Tibial nerve (tissue), 4 donors: Measurements from ENCODE around the gene PARD6G. TPM values are rescaled to one million over a fixed set of nuclear protein-coding genes. Genes with fewer than 3 reads are reported as not detected.

Experiments used
- DNase-seq, 2 donors: peaks; one replicate each; pipeline ENCODE4 v3.0.0-alpha.2; 2019; ENCODE audit warnings: low spot score in 2 of 2
- H3K27ac ChIP-seq, 4 donors: fragments of 200-600 bp; sonication (generic) in 3 of 4; one replicate each; pipeline ENCODE4 v1.5.1; 2017 to 2019; ENCODE audit warnings: mild to moderate bottlenecking in 1 of 4
- H3K27me3 ChIP-seq, 2 donors: fragments of 200-600 bp; sonication (generic) in 1 of 2; one replicate each; pipeline versions ENCODE4 v1.5.1 to v1.6.0; 2017 to 2019
- H3K36me3 ChIP-seq, 3 donors: fragments of 200-600 bp; sonication (generic); one replicate each; pipeline ENCODE4 v1.5.1; 2018 to 2019
- H3K4me1 ChIP-seq, 4 donors: fragments of 200-600 bp; sonication (generic) in 3 of 4; one replicate each; pipeline ENCODE4 v1.5.1; 2017 to 2019
- H3K4me3 ChIP-seq, 4 donors: fragments of 200-600 bp; sonication (generic) in 3 of 4; one replicate each; pipeline ENCODE4 v1.5.1; 2017 to 2019; ENCODE audit warnings: mild to moderate bottlenecking in 1 of 4, moderate library complexity in 1 of 4
- H3K9me3 ChIP-seq, 4 donors: fragments of 200-600 bp; sonication (generic) in 3 of 4; one replicate each; pipeline ENCODE4 v1.5.1; 2017 to 2019
- CTCF ChIP-seq, 5 experiments: fragments of 200-600 bp in 3 of 5; fragments of 450-650 bp in 2 of 5; sonication (generic) in 3 of 5; IDR thresholded peaks; one replicate each; pipeline ENCODE4 v1.5.1; 2016 to 2019; ENCODE audit warnings: antibody characterized with exemption in 5 of 5, mild to moderate bottlenecking in 3 of 5, moderate library complexity in 2 of 5
- EP300 ChIP-seq, 2 donors: sonication (generic); formaldehyde crosslinking; IDR thresholded peaks; one replicate each; pipeline ENCODE4 v1.6.1; 2017; ENCODE audit warnings: antibody characterized with exemption in 2 of 2, mild to moderate bottlenecking in 1 of 2
- POLR2A ChIP-seq, 2 donors: fragments of 450-650 bp; IDR thresholded peaks; one replicate each; pipeline ENCODE4 v1.6.1; 2017; ENCODE audit warnings: antibody characterized with exemption in 2 of 2, mild to moderate bottlenecking in 2 of 2, moderate library complexity in 2 of 2
- WGBS, 2 donors: methylation state at CpG; one replicate each; pipeline ENCODE4 v1.1.5; 2018; 5-methylcytosine and 5-hydroxymethylcytosine counted together
- total RNA-seq, 4 donors: library from RNA; depleted of rRNA; stranded (reverse); fragments of >200 nt; gene quantifications; one replicate each; pipeline ENCODE4 v1.1.0, GENCODE V29; 2016

PARD6G gene
- total RNA-seq, 4 donors from 2014 or later, result 10.2 to 10.7 (median 10.4) TPM

GRCh38 chr18:80168982-80169381, 78.3 kb downstream of the PARD6G start:
- WGBS, 2 donors, result 84 to 94% methylated on average over 8 to 11 of the region's 15 CpGs
- no peak overlapping the region for H3K4me3 ChIP-seq
- H3K9me3 ChIP-seq, result peaks cover 0 to 12% (median 1%) of the 10 kb centered on the region in 4 donors
- H3K27ac ChIP-seq, result no peak overlapping the region
- no peaks in the 10 kb centered on the region for H3K27me3 ChIP-seq
- TF ChIP-seq EP300 (IDR thresholded peaks at IDR 0.05) (no peak), POLR2A (IDR thresholded peaks at IDR 0.05) (no peak), CTCF (IDR thresholded peaks at IDR 0.05) (no peak)
- no peak for DNase-seq
- H3K4me1 ChIP-seq, result peaks cover 0 to 14% (median 0%) of the 10 kb centered on the region in 4 donors
- H3K36me3 ChIP-seq, result no peaks in the 10 kb centered on the region

DNA sequence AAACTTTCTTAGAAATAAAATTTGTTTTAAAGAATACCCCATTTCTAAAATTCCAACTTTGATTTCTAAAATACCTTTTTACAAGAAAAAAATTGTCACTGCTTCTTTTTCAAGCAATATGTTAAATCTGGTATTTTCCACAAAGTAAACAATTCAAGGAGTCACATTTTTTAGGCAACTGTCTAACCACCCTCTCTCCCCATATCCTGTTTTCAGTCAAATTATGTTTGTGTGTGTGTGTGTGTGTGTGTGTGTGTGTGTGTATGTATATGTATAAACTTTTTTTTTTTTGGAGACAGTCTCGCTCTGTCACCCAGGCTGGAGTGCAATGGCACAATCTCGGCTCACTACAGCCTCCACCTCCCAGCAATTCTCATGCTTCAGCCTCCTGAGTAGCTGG, 79.0 kb downstream of the PARD6G start:
- Histone ChIP-seq H3K36me3 (peaks cover 0 to 3% (median 0%) of the 10 kb centered on the region in 3 donors), H3K4me3 (no peak overlapping the region), H3K27me3 (no peaks in the 10 kb centered on the region), H3K9me3 (peaks cover 0 to 15% (median 1%) of the 10 kb centered on the region in 4 donors), H3K4me1 (peaks cover 0 to 14% (median 0%) of the 10 kb centered on the region in 4 donors), H3K27ac (no peak overlapping the region)
- DNase-seq, result no peak
- WGBS, 2 donors, result 87 to 92% methylated on average over 2 of the region's 2 CpGs
- TF ChIP-seq POLR2A (IDR thresholded peaks at IDR 0.05) (no peak), EP300 (IDR thresholded peaks at IDR 0.05) (no peak), CTCF (IDR thresholded peaks at IDR 0.05) (no peak)

- H3K36me3 ChIP-seq, result peaks cover 0 to 7% (median 0%) of the 10 kb centered on the region in 3 donors
- DNase-seq, result no peak
- 62 to 69% methylated on average over 12 to 13 of the region's 13 CpGs for WGBS, 2 donors
- peaks cover 0 to 15% (median 1%) of the 10 kb centered on the region in 4 donors for H3K9me3 ChIP-seq
- H3K27ac ChIP-seq, result no peak overlapping the region
- no peaks in the 10 kb centered on the region for H3K27me3 ChIP-seq
- peaks cover 0 to 14% (median 0%) of the 10 kb centered on the region in 4 donors for H3K4me1 ChIP-seq
- H3K4me3 ChIP-seq, result no peak overlapping the region
- TF ChIP-seq CTCF (IDR thresholded peaks at IDR 0.05) (no peak), POLR2A (IDR thresholded peaks at IDR 0.05) (no peak), EP300 (IDR thresholded peaks at IDR 0.05) (no peak)
Observed at GRCh38 chr18:80167931-80168330, 79.4 kb downstream of the PARD6G start.

DNA sequence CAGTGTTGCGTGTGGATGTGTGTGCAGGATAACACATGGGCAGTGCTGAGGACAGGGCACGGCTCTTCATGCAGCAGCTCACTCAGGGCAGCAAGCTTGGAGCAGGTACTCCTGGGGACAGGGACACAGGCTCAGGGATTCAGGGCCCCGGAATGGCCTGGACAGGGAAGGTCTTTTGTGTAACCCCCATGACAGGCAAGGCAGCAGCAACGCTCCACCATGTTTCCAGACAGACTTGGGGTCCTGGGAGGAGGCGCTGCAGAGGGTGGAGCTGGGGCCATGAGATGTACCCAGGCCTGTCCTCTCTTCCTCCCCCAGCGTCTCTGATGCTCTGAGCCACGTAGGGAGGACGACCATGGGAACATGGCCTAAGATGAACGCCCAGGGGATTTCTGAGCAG, 80.0 kb downstream of the PARD6G start:
- H3K27me3 ChIP-seq, result no peaks in the 10 kb centered on the region
- no peak overlapping the region for H3K27ac ChIP-seq
- no peak for DNase-seq
- H3K4me3 ChIP-seq, result no peak overlapping the region
- H3K9me3 ChIP-seq, result peaks cover 0 to 15% (median 1%) of the 10 kb centered on the region in 4 donors
- H3K4me1 ChIP-seq, result peaks cover 0 to 14% (median 0%) of the 10 kb centered on the region in 4 donors
- H3K36me3 ChIP-seq, result peaks cover 0 to 13% (median 0%) of the 10 kb centered on the region in 3 donors
- TF ChIP-seq EP300 (IDR thresholded peaks at IDR 0.05), result no peak
- TF ChIP-seq CTCF (IDR thresholded peaks at IDR 0.05), result no peak
- no peak for TF ChIP-seq POLR2A (IDR thresholded peaks at IDR 0.05)
- 85 to 98% methylated on average over 9 of the region's 9 CpGs for WGBS, 2 donors

DNA sequence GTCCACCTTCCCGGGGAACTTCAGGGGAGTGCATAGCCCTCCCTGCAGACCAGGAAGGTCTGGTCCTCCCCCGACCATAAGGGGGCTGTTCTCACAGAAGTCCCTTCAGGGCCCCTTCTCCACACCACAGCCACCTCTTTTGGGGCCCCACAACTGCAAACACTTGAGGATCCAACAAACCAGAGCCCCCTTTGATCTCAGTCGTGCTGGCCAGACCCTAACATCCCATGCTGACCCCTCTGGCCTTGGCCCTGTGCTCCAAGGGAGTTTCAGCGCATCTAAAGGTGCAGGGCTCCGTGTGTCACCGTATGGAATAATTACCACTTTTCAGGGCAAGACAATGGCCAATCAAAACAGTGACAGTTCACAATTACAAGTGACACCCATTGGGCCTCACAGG, 80.6 kb downstream of the PARD6G start:
- Histone ChIP-seq H3K4me1 (peaks cover 0 to 11% (median 0%) of the 10 kb centered on the region in 4 donors), H3K27ac (no peak overlapping the region), H3K9me3 (peaks cover 0 to 15% (median 1%) of the 10 kb centered on the region in 4 donors), H3K4me3 (no peak overlapping the region), H3K36me3 (peaks cover 0 to 16% (median 0%) of the 10 kb centered on the region in 3 donors), H3K27me3 (no peaks in the 10 kb centered on the region)
- 47 to 65% methylated on average over 6 of the region's 6 CpGs for WGBS, 2 donors
- no peak for DNase-seq
- no peak for TF ChIP-seq CTCF (IDR thresholded peaks at IDR 0.05)
- no peak for TF ChIP-seq EP300 (IDR thresholded peaks at IDR 0.05)
- TF ChIP-seq POLR2A (IDR thresholded peaks at IDR 0.05), result no peak
